Body of pancreas (tissue), 4 donors: ENCODE data around the gene MIOS.

ENCODE experiments used
- POLR2A ChIP-seq, 3 donors: fragments of 450-650 bp; IDR thresholded peaks; one replicate each; pipeline ENCODE4 v1.6.1; 2016; ENCODE audit warnings: antibody characterized with exemption in 3 of 3, mild to moderate bottlenecking in 2 of 3
- TF ChIP-seq, protein P1 (sequence below), 7 experiments: fragments of 450-650 bp in 4 of 7; fragments of 200-600 bp in 3 of 7; sonication (generic) in 3 of 7; IDR thresholded peaks; one replicate each; pipeline ENCODE4 v1.5.1; 2016 to 2019; ENCODE audit warnings: antibody characterized with exemption in 7 of 7

- TF ChIP-seq, protein P1, sequence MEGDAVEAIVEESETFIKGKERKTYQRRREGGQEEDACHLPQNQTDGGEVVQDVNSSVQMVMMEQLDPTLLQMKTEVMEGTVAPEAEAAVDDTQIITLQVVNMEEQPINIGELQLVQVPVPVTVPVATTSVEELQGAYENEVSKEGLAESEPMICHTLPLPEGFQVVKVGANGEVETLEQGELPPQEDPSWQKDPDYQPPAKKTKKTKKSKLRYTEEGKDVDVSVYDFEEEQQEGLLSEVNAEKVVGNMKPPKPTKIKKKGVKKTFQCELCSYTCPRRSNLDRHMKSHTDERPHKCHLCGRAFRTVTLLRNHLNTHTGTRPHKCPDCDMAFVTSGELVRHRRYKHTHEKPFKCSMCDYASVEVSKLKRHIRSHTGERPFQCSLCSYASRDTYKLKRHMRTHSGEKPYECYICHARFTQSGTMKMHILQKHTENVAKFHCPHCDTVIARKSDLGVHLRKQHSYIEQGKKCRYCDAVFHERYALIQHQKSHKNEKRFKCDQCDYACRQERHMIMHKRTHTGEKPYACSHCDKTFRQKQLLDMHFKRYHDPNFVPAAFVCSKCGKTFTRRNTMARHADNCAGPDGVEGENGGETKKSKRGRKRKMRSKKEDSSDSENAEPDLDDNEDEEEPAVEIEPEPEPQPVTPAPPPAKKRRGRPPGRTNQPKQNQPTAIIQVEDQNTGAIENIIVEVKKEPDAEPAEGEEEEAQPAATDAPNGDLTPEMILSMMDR (IDR thresholded peaks at IDR 0.05), result no peak
- no peak for TF ChIP-seq POLR2A (IDR thresholded peaks at IDR 0.05)
These were observed 2.3 kb upstream of the MIOS start for GRCh38 chr7:7564323-7564780.
